GM19395 (cell line): ENCODE data around the gene ATAD3C.
"Not testable (repeated sequence)": the region's sequence is repeated elsewhere in the genome, so short reads cannot be mapped to it uniquely, and the experiment has no call there.

Experiments
- ATAC-seq: cut with Tn5 transposase; IDR thresholded peaks from one replicate; pipeline ENCODE4 v1.9.1; 2021; ENCODE audit warnings: mild to moderate bottlenecking, moderate library complexity; ENCODE audit not compliant: unreplicated experiment

The ATAD3C gene

GRCh38 chr1:1468196-1468985 lies 18.9 kb downstream of the ATAD3C start:
- not testable (repeated sequence) for ATAC-seq

GRCh38 chr1:1470626-1471388 lies 21.3 kb downstream of the ATAD3C start:
- no peak for ATAC-seq

GRCh38 chr1:1471389-1472052 lies 22.0 kb downstream of the ATAD3C start, which contains the start of gene ATAD3B:
ATAD3B (plus strand) TSS chr1:1471765; CDS start chr1:1471885, 120 bp downstream.
- ATAC-seq: peak; percentile 87

GRCh38 chr1:1472053-1472876 lies 22.8 kb downstream of the ATAD3C start:
- ATAC-seq: peak; percentile 15

- ATAC-seq: not testable (repeated sequence)
These were observed 26.5 kb downstream of the ATAD3C start for GRCh38 chr1:1476011-1476410.

GRCh38 chr1:1477206-1477605 lies 27.7 kb downstream of the ATAD3C start:
- no peak for ATAC-seq

GRCh38 chr1:1479547-1480487 lies 30.3 kb downstream of the ATAD3C start:
- no peak for ATAC-seq

GRCh38 chr1:1480488-1480867 lies 31.0 kb downstream of the ATAD3C start:
- not testable (repeated sequence) for ATAC-seq

- not testable (repeated sequence) for ATAC-seq
These were observed 32.3 kb downstream of the ATAD3C start for GRCh38 chr1:1481811-1482210.

- no peak for ATAC-seq
These were observed 33.4 kb downstream of the ATAD3C start for GRCh38 chr1:1482856-1483255.

- ATAC-seq: no peak
These were observed 34.2 kb downstream of the ATAD3C start for GRCh38 chr1:1483714-1484113.

- not testable (repeated sequence) for ATAC-seq
These were observed 35.7 kb downstream of the ATAD3C start for GRCh38 chr1:1484976-1485750.

GRCh38 chr1:1485755-1486317 lies 36.3 kb downstream of the ATAD3C start:
- not testable (repeated sequence) for ATAC-seq

GRCh38 chr1:1487701-1488100 lies 38.2 kb downstream of the ATAD3C start:
- ATAC-seq: no peak

GRCh38 chr1:1489231-1489630 lies 39.7 kb downstream of the ATAD3C start:
- ATAC-seq: no peak

- no peak for ATAC-seq
These were observed 40.4 kb downstream of the ATAD3C start for GRCh38 chr1:1489861-1490260.

GRCh38 chr1:1490633-1491230 lies 41.2 kb downstream of the ATAD3C start:
- ATAC-seq: no peak

- no peak for ATAC-seq
These were observed 42.1 kb downstream of the ATAD3C start for GRCh38 chr1:1491601-1492000.
